A673 (cell line): ENCODE results near the gene CRACDL.

Experiments
- EZH2 ChIP-seq: fragments of 200-600 bp; sonication (generic); IDR thresholded peaks from 2 replicates; pipeline ENCODE4 v1.6.1; 2017; ENCODE audit warnings: borderline replicate concordance, low read depth, mild to moderate bottlenecking, mixed read lengths, antibody characterized with exemption, low read length; ENCODE audit not compliant: poor library complexity, severe bottlenecking
- TF ChIP-seq, protein P1 (sequence below): fragments of 300-800, 200-600 bp; sonication (generic); conservative IDR thresholded peaks from 2 replicates; pipeline ENCODE4 v1.5.1; 2017; ENCODE audit warnings: low read depth, mild to moderate bottlenecking, antibody characterized with exemption, low read length, moderate library complexity, mixed read lengths

- TF ChIP-seq, protein P1, sequence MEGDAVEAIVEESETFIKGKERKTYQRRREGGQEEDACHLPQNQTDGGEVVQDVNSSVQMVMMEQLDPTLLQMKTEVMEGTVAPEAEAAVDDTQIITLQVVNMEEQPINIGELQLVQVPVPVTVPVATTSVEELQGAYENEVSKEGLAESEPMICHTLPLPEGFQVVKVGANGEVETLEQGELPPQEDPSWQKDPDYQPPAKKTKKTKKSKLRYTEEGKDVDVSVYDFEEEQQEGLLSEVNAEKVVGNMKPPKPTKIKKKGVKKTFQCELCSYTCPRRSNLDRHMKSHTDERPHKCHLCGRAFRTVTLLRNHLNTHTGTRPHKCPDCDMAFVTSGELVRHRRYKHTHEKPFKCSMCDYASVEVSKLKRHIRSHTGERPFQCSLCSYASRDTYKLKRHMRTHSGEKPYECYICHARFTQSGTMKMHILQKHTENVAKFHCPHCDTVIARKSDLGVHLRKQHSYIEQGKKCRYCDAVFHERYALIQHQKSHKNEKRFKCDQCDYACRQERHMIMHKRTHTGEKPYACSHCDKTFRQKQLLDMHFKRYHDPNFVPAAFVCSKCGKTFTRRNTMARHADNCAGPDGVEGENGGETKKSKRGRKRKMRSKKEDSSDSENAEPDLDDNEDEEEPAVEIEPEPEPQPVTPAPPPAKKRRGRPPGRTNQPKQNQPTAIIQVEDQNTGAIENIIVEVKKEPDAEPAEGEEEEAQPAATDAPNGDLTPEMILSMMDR, result no peak
- TF ChIP-seq EZH2, result no peak
Measured at GRCh38 chr2:98803405-98804264, 132.4 kb downstream of the CRACDL start.
